GM06990 (cell line): ENCODE results near the gene TNFAIP8.
"Not testable (repeated sequence)": the region's sequence is repeated elsewhere in the genome, so short reads cannot be mapped to it uniquely, and the experiment has no call there.

Source experiments
- DNase-seq: peaks from one replicate; pipeline ENCODE4 v3.0.0-alpha.2; 2011; ENCODE audit not compliant: insufficient read length; ENCODE audit errors: extremely low read depth
- H3K27me3 ChIP-seq: replicated peaks from 2 replicates; pipeline ENCODE4 v1.6.0; 2011; ENCODE audit warnings: low read length; ENCODE audit not compliant: control insufficient read depth, insufficient read depth
- H3K36me3 ChIP-seq: 2 replicates; pipeline ENCODE4 v1.5.1; 2011; ENCODE audit warnings: low read length; ENCODE audit not compliant: control insufficient read depth, insufficient read depth
- H3K4me3 ChIP-seq: replicated peaks from 2 replicates; pipeline ENCODE4 v1.5.1; 2011; ENCODE audit warnings: low read depth, mild to moderate bottlenecking, control low read depth, low read length
- TF ChIP-seq, protein P1 (sequence below): IDR thresholded peaks from 2 replicates; pipeline ENCODE4 v1.5.1; 2011; ENCODE audit warnings: low read length, control low read depth, mild to moderate bottlenecking, inconsistent platforms; ENCODE audit not compliant: insufficient read depth, poor library complexity, severe bottlenecking

TNFAIP8 gene

GRCh38 chr5:119435436-119436132 is 79.8 kb downstream of the TNFAIP8 start:
- no peak overlapping the region for H3K4me3 ChIP-seq
- peak; percentile 36 for DNase-seq
- TF ChIP-seq, protein P1, sequence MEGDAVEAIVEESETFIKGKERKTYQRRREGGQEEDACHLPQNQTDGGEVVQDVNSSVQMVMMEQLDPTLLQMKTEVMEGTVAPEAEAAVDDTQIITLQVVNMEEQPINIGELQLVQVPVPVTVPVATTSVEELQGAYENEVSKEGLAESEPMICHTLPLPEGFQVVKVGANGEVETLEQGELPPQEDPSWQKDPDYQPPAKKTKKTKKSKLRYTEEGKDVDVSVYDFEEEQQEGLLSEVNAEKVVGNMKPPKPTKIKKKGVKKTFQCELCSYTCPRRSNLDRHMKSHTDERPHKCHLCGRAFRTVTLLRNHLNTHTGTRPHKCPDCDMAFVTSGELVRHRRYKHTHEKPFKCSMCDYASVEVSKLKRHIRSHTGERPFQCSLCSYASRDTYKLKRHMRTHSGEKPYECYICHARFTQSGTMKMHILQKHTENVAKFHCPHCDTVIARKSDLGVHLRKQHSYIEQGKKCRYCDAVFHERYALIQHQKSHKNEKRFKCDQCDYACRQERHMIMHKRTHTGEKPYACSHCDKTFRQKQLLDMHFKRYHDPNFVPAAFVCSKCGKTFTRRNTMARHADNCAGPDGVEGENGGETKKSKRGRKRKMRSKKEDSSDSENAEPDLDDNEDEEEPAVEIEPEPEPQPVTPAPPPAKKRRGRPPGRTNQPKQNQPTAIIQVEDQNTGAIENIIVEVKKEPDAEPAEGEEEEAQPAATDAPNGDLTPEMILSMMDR, result peak; percentile 82
- no peaks in the 10 kb centered on the region for H3K36me3 ChIP-seq
- H3K27me3 ChIP-seq, result no peaks in the 10 kb centered on the region

DNA sequence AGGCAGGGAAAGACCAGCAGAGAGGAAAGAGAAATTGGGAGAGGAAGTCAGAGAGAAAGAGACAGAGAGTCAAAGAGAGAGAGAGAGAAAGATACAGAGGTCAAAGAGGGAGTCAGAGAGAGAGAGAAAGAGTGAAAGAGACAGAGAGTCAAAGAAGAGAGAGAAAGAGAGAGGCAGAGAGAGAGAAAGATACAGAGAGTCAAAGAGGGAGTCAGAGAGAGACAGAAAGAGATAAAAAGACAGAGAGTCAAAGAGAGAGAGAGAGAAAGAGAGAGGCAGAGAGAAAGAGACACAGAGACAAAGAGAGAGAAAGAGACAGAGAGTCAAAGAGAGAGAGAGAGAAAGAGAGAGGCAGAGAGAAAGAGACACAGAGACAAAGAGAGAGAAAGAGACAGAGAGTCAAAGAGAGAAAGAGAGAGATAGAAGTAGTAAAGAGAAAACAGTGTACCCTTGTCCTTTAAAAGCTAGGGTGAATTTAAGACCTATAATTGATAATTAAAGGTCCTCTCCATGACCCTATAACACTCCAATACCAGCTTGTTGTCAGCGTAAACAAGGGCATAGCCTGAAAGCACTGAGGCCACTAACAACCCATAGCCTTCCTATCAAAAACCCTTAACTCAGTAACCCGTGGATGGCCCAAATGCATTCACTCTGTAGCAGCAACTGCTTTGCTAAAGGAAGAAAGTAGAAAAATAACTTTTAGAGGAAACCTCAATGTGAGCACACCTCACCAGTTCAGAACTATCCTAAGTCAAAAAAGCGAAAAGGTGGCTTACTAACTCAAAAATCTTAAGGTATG is 82.2 kb downstream of the TNFAIP8 start:
- H3K36me3 ChIP-seq, H3K27me3 ChIP-seq, H3K4me3 ChIP-seq, DNase-seq: not testable (repeated sequence)

DNA sequence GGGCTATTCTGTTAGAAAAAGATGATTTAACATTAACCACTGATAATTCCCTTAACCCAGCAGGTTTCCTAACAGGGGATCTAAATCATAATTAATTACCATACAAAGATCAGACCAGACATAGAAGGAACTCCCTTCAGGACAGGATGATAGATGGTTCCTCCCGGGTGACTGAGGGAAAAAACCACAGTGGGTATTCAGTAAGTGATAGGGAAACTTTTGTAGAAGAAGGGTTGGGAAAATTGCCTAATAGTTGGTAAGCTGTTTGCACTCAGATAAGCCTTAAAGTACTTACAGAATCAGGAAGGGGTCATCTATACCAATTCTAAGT is 82.7 kb downstream of the TNFAIP8 start:
- H3K36me3 ChIP-seq, DNase-seq: not testable (repeated sequence)
- peak overlapping the region; percentile 57; the same call in 1 of the 2 replicates for H3K4me3 ChIP-seq

GRCh38 chr5:119439140-119439631 is 83.4 kb downstream of the TNFAIP8 start:
- peak overlapping the region; percentile 57 for H3K4me3 ChIP-seq
- DNase-seq, result no peak
- TF ChIP-seq, protein P1, result no peak
- no peaks in the 10 kb centered on the region for H3K36me3 ChIP-seq
- no peaks in the 10 kb centered on the region for H3K27me3 ChIP-seq

More for the DNA sequence above, 82.7 kb downstream of the TNFAIP8 start:
- not testable (repeated sequence) for H3K27me3 ChIP-seq

DNA sequence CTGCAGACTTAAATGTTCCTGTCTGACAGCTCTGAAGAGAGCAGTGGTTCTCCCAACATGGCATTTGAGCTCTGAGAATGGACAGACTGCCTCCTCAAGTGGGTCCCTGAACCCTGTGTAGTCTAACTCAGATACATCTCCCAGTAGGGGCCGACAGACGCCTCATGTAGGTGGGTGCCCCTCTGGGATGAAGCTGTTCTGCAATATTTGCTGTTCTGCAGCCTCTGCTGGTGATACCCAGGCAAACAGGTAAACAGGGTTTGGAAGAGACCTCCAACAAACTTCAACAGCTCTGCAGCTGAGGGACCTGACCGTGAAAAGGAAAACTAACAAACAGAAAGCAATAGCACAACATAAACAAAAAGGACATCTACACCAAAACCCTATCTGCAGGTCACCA is 83.8 kb downstream of the TNFAIP8 start:
- H3K36me3 ChIP-seq, H3K4me3 ChIP-seq, DNase-seq, H3K27me3 ChIP-seq: not testable (repeated sequence)

DNA sequence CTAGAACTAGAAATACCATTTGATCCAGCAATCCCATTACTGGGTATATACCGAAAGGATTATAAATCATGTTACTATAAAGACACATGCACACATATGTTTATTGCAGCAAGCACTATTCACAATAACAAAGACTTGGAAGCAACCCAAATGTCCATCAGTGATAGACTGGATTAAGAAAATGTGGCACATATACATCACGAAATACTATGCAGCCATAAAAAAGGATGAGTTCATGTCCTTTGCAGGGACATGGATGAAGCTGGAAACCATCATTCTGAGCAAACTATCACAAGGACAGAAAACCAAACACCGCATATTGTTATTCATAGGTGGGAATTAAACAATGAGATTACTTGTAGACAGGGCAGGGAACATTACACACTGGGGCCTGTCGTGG is 88.8 kb downstream of the TNFAIP8 start:
- H3K4me3 ChIP-seq, DNase-seq, H3K27me3 ChIP-seq, H3K36me3 ChIP-seq: not testable (repeated sequence)

DNA sequence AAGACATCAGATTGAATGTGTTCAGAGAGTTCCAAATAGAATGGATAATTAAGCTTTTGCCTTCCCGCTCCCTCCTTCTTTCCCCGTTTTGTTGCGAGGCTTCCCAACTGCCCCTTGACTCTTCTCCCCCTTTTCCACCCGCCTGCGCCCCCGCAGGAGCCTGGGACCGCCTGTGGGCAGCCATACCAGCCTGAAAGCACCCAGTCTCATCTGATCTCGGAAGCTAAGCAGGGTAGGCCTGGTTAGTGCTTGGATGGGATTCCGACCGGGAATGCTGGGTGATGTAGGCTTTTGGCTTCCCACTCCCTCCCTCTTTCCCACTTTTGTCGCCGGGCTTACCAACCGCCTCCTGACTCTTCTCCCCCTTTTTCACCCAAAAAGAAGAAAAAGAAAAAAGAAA is 89.7 kb downstream of the TNFAIP8 start:
- Histone ChIP-seq H3K36me3 (no peaks in the 10 kb centered on the region), H3K27me3 (no peaks in the 10 kb centered on the region), H3K4me3 (no peak overlapping the region)
- TF ChIP-seq, protein P1, result no peak
- no peak for DNase-seq
